Measurements from ENCODE around the gene CFAP221.

Gene CFAP221

DNA sequence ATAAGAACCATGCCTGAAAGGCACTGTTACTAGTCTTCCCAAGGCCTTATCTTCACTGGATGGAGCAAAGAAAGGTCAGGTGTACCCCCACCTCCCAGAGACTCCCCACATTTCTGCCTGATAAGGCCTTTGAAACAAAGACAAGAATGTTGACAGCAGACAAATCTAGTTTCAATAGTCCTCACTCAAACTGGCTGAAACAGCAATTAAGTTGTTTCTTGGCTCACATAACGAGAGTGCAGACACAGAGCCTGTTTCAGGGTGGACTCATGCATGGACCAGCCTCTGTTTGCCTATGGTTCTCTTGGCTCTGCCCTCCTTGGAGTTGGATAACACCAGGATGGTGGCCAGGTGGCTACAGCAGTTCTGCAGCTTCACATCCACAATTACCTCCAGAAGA is 7.5 kb upstream of the CFAP221 start:
- no peak for DNase-seq (ENCODE audit: low read depth, low spot score)

DNA sequence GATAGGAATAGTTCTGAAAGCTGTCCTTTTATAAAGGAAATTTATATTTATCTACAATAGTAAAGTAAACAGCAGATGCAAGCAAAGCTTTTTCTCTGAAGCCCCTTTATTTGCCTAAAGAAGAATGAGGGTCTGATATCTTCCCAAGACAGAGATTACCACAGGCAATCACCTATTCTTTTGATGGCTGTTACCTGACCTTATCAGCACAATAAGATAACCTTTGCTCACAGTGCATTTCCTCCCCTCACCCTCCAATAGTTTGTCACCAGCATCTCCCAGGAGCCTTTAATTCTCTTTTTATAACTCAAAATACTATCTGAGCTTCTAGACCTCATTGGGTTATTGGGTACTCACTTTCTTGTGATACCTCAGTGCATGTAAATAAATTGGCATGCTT is 6.5 kb upstream of the CFAP221 start:
- no peak for DNase-seq (ENCODE audit: low read depth, low spot score)

DNA sequence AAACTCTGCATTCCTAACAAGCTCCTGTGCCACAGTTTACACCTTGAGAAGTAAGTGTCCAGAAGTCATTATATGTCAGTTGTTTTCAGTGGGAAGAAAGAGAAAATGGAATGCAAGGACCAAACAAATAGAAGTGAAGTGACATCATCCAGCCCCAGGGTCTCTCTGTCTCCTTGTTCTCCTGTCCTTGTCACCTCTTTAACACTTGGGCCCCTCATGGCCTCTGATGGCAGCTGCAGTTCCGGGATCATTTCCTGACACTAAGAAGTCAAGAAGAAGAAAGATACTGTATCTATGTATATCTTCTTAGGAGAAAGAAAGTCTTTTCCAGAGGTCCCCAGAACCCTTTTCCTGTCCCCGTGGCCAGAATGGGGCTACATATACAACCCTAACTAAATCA is 2.8 kb upstream of the CFAP221 start:
- no peak for DNase-seq (ENCODE audit: low read depth, low spot score)

DNA sequence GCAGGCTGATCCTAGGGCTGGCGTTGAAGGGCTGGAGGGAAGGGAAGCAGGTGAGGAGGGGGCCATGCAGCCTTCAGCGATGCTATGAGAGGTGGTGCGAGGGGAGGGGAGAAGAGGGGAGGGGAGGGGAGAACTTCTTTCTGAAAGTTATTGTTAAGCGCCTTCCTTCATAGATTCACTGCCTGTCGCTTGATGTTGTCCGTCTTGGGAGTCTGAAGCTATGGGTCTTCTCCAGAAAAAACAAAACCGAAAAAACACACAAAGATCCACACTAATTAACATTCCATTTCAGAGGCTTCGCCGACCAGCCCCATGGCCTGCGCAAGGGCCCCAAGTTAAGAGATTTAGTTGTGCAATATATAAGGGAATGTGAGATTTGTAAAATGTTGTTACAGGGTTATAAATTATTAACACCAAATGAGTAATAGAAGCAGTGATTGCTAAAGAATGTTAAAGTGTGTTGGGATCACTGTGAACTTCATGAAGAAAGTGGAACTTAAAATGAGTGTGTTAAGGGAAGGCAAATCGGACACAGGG is 758 bp downstream of the CFAP221 start:
- DNase-seq (ENCODE audit: low read depth, low spot score) = no peak

DNA sequence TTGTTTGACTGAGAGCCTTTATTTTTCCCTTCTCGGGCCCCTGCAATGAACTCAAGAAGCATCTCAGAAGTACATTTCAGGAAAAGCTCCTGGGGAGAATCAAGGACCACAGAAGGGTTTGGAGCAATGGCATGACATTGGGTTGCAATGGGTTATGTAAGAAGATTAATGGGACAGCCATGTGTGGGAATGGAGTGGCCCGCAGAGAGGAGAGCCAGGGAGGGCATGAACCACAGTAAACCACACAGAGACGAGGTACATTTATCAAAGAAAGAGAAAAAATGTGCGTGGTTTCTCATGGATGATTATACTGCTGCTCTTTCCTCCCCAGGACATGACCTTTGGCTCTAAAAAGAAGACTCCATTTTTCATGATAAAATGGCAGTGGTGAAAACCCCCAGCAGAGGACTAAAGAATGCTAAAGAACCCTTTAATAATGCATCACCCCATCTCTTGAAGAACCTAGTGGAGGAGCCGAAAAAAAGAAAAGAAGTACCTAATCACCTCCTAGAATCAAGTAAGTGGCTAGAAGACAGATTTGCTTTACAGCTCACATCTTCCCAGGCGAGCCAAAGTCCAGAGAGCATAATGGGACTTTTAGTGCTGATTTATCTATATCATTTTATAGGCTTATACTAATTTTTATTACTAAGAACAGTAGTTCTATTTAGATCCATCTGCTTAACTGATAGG is 1.7 kb downstream of the CFAP221 start:
- DNase-seq (ENCODE audit: low read depth, low spot score) = no peak

DNA sequence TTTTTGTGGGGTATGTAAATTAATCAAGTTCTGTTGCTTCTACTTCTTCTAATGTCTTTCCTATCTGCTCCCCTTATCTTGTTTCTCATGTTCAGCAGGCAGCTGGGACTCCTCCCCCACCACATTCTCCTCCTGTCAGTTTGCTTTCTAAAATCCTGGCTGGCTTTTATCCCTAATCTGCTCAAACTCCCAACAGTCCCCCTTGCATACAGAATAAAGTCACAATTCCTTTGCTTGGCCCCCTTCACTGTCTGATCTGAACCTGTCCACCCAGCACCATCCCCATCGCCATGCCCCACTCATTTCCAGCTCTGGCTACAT is 2.2 kb downstream of the CFAP221 start:
- DNase-seq (ENCODE audit: low read depth, low spot score) = no peak

DNA sequence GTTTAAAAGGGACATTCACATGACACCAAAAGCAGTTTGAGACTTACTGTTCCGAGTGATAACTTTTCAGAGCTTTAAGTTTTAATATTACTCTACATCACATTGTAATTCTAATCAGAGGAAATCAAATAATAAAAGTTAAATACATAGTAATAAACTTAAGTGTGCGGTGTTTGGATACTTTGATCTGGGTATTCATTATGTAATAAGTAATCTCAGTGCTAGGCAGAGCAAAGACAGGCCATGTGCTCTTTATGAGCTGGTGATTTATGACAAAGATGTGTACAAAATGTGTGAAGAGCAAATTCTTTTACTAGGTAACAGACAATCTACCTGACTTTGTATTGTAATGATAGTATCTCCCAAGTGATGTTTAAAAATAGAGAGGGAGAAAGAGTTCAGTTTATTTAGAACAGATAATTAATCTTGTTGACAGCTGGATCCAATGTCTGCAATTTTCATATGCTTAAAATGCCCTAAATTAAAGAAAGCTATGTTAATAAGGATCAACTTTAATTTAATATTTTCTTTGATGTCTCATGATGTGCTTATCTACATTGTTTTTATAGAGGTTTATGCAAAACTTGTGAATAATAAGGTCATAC is 4.4 kb downstream of the CFAP221 start:
- no peak for DNase-seq (ENCODE audit: low read depth, low spot score)

DNA sequence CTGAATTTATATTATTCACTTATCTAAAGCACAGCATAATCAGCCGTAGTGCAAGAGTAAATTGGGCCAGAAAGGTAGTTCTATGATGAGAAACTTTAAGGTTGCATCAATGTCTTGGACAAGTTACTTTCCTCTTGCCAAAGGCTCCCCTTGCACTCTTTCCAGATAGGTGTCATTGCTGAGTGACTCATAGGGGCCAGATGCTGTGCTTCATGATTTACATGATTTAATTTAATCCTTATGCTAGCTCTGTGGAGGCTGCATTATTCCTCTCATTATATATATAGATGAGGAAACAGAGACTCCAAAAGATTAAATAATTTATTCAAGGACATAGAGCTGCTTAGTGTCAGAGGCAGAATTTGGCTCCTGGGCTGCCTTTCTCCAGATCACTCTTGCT is 5.0 kb downstream of the CFAP221 start:
- DNase-seq (ENCODE audit: low read depth, low spot score) = no peak

DNA sequence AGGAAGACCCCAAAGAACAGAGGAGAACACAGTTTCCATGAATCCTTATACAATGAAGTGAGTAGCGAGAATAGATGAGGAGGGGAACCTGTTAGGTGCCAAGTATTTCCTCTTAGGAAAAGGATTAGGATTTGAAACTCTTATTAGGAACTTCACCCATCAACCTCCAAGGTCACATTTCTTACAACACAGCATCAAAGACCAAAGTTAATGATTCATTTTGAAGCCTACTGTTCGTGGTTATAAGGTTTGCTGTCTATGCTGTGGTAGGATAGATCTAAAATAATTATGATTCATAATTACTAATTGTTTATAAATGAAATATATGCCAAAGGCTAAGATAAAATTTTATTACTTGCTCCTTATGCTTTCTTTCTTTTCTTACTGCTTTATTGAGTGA is 6.1 kb downstream of the CFAP221 start:
- no peak for DNase-seq (ENCODE audit: low read depth, low spot score)

DNA sequence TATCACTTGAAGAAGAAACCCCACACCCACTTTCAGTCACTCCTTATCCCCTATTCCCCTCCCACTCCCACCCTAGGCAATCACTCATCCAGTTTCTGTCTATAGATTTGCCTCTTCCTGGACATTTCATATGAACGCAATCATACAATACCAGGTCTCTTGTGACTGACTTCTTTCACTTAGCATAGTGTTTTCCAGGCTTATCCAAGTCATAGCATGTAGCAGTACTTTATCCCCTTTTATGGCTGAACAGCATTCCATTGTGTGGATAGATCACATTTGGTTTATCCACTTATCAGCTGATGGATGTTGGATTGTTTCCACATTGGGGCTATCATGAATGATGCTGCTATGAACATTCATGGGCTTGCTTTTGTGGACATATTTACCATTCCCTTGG is 6.6 kb downstream of the CFAP221 start:
- DNase-seq (ENCODE audit: low read depth, low spot score) = no peak

DNA sequence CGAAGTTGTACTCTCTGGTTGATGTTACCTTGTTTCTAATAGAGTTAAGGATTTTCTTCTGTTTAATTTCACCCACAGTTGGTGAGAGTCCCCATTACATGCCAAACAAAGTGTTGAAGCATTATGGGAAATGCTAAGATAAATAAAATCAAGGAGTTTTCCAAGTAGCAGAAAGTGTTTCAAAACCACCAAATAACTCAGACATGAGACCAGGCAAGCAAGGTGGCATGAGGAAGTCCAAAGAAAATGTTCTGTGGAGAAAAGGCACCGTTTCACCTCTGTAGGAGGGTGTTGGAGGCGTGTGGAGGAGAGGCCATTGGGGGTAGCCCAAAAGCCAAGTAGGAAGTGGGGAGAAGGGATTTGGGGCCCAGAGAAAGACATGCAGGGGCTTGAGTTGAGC is 8.7 kb downstream of the CFAP221 start:
- no peak for DNase-seq (ENCODE audit: low read depth, low spot score)

DNA sequence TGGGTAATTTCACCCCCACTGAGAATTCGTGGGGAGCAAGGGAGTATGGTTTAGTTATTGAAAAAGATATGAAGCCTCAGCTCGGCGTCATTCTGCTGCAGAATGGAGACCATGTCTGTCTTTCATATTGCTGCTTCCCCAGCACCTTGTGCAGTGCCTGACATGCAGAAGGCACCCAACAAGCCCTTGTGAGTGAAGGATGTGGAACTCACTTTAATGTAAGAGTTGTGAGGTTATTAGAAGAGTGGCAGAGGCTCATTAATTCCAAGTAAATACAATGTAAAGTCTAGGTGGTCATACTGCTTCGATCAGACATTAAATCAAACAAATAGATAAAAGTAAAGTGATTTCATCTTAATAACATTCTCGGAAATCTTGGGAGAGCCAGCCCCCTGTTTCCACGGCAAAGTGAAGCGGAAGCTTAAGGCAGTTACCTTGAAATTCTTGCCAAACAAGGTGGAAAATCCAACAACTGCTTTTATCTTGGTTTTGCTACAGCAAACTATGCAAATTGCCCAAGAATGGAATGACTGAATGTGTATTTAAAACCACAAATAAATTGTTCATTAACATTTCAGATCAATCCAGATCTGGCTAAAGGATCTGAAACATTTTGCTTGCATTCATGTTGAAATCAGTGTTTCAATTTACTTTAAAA is 9.6 kb downstream of the CFAP221 start:
- DNase-seq (ENCODE audit: low read depth, low spot score) = no peak

DNA sequence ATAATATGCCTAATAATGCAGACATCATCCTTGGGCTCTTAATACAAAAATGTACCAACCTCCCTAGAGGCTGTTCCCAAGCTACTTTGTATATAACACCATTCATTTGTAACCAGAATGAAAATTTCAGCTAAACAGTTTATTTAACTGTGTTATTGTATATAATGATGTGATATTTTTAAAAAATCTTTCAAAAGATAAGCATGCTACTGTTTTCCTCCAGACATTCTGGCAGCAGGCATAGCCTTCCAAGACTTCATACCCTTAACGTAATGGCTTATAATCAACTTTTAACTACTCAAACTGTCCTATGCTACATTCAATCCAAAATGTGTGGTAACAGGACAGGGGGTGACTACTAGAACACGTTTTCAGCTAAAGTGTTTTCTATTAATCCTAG is 21.2 kb downstream of the CFAP221 start:
- no peak for DNase-seq (ENCODE audit: low read depth, low spot score)

DNA sequence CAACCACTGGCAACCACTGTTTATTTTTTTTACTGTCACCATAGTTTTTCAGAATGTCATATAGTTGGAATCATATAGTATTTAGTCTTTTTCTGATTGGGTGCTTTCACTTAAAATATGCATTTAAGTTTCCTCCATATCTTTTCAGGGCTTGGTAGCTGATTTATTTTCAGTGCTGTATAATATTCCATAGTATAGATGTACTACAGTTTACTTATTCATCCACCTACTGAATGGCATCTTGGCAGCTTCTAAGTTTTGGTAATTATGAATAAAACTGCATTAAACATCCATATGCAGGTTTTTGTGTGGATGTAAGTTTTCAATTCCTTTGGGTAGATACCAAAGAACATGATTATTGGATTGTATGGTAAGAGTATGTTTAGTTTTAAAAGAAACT is 23.0 kb downstream of the CFAP221 start:
- no peak for DNase-seq (ENCODE audit: low read depth, low spot score)

DNA sequence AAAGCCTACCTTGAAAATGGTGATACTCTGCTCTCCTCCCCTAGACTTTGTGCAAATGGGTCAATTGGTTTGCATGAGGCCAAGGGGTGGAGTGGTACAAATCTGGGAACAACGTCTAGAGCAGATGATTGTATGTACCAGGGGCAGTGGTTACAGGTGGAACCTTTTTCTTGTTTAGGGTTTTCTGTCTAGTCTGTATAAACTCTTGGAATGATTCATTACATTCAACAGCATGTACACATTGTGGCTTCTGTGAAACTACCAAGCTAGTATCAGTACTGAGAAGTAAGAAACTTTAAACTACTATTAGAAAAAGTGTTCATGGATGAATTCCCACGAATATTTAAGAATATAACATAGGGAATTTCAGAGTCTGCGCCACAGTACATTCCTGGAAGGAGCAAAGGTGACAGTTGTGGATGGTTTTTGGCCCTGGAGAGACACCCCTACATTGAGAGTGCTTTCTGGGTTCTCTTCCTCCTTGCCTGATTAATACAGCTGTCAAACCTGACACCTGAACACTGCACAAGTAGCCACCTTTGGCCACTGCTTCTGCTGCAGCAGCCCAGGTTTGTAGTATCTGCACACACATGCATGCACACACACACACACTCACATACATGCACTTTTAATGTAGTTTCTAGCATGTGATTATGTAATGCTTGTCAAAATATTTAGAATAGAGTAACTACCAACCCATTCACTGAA is 30.0 kb downstream of the CFAP221 start:
- no peak for DNase-seq (ENCODE audit: low read depth, low spot score)

DNA sequence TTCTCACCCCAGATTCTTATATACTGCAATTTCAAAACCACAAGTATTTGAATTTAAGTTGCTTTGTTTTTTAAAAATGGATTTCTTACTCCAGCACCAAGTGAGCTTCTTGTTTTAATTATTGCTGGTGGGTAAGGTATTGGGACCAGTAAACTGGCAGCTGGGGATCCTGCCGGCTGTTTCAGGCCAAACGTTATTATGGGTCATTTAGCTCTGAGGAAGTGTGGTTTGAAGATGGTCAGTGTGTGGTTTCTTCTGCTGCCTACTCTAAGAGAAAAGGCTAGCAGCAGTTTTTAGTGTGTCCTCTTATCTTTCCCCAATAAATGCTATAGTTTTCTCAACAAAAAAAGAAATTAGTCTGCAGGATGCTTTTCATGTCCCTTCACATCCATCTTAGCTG is 30.6 kb downstream of the CFAP221 start:
- no peak for DNase-seq (ENCODE audit: low read depth, low spot score)

DNA sequence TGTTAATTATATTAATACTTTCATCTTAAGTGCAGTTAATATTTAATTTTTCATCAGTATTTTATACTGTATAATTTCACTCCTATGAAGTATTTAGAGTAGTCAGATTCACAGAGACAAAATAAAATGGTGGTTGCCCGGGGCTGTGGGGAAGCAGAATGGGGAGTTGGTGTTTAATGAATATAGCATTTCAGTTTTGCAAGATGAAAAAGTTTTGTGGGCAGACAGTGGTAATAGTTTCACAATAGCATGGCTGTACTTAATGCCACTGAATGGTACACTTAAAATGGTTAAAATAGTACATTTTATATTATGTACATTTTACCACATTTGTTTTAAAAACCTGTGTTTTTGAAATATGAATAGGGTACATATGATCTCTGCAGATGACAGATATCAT is 31.2 kb downstream of the CFAP221 start:
- DNase-seq (ENCODE audit: low read depth, low spot score) = no peak

DNA sequence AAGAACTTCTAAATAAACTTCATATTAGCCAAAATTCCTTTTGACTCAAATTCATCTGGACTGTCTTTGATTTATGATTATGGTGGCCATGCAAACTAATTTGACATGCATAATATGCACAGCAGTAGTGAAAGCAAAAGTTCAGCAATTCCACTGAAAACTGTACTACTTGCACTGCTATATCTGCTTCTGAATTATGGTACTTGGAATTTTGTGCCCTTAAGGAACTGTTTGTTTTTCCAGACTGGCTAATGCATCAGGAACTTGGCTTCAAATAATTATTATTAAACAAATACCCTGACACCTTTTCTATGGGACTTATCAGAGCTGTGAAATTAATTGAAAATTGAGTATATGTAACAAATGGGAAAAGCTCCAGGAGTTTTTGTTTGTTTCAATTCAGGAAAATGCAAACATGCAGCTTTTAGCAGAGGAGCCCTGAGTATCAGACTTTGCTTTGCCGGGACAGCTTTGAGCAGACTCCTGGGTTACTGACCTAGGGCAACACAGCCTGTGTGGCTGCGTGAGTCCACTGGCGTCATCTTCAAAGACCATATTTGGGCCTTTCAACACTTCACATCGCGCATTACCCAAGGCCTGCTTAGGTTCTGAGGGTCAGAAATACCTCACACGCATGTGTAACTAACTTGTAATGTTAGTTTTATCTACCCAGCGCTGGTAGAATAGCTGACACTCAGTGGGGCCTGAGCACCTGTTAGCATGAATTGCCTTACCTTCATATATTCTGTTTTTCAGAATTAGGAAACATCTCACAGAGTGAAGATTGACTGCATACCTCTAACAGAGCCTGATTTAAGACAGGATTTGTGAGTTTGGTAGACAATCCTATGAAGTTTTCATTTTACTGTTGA is 35.4 kb downstream of the CFAP221 start:
- no peak for DNase-seq (ENCODE audit: low read depth, low spot score)

DNA sequence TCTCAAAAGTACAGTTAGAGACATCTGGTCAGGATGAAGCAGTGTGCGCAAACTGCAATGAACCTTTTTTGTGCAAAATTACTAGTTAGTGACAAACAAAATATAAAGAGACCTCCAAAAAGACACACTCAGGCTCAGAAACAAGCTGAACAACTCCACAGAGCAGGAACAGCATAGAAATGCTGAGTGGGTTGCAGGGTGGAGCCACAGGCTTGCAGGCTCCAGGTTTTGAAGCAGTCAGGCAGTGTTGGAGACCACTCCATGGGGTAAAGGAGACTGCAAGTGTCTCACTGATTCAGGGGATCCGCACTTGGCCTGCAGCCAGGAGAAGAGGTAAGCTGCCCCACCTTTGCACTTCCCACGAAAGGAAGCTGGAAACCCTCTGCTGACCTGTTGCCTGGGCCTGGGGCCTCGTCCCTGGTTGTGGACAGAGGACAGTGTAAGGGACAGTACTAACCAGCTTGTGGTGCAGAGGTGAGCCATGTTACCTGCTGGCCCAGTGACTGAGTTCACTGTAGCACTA is 36.4 kb downstream of the CFAP221 start:
- DNase-seq (ENCODE audit: low read depth, low spot score) = no peak

DNA sequence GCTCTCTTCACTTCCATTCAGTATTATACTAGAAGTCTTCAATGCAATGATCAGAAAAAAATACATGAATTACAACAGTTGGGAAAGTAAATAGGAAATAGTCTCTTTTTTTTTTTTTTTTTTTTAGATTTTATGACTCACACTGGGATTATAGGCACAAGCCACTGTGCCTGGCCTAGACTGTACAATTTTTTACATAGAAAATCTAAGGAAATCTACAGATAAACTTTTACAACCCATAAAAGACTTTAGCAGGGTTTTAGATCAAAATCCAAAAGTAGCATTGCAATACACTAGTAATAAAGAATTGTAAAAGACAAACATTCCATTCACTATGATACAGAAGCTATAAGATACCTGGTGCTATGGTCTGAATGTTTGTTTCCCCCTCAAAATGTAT is 39.0 kb downstream of the CFAP221 start:
- DNase-seq (ENCODE audit: low read depth, low spot score) = no peak

DNA sequence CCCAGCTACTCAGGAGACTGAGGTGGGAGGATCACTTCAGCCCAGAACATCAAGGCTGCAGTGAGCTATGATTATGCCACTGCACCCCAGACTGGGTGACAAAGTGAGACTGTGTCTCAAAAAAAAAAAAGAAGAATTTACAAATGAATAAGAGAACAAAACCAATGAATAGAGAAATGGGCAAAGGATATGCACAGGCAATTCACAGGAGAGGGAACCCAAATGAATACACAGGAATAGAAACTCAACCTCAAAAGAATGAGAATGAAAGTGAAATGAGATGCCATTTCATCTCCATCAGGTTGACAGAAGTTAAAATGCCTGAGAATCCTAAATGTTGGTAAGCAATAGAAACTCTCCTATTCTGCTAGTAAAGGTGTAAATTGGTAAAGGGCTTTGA is 40.2 kb downstream of the CFAP221 start:
- no peak for DNase-seq (ENCODE audit: low read depth, low spot score)
